NCI-H1930 (cell line): ENCODE measurements around the gene QPCT.
"Not testable (repeated sequence)": the region's sequence is repeated elsewhere in the genome, so short reads cannot be mapped to it uniquely, and the experiment has no call there.

Source experiments
- DNase-seq, 2 experiments: peaks; one replicate each; lab custom pipeline; 2025; lab: John Stamatoyannopoulos, UW

QPCT gene

DNA sequence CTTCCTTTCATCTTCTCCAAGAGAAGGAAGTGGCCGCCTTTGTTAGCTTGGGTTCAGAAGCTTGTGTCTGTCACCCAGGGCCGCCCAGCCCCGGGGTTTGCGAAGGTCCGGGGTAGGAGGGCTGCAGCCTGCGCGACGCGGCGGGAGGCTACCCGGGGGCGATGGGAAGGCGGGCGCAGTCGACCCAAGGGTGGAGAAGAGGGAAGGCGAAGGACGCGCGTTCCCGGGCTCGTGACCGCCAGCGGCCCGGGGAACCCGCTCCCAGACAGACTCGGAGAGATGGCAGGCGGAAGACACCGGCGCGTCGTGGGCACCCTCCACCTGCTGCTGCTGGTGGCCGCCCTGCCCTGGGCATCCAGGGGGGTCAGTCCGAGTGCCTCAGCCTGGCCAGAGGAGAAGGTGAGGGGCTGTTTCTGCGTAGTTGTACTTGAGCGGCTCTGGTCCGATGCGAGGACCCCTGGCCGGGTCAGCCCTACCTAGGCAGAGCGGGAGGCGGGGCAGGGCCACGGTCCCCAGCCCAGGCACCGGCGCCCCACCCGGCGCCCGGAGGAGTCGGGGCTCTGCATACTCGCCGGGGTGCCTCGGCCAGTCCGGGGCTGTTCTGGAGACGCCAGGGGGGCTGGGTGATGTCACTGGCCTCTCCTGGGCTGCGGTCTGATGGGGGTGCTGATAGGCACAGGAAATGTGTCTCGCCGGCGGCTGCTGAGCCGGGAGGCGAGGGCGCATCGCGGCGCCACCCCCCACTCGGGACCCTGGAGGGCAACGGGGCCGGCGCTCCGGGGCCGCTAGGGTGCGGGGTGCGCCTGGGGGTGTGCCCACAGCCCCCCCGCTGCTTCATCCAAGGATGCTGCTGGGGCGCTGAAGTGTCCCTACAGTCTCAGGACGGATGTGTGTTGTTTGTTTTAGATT lies at the start of gene QPCT:
QPCT (plus strand) TSS at position 178 of the 909 bp plus-strand sequence; CDS start at position 280, 102 bp downstream.
- peak; percentile 28 to 50 for DNase-seq

DNA sequence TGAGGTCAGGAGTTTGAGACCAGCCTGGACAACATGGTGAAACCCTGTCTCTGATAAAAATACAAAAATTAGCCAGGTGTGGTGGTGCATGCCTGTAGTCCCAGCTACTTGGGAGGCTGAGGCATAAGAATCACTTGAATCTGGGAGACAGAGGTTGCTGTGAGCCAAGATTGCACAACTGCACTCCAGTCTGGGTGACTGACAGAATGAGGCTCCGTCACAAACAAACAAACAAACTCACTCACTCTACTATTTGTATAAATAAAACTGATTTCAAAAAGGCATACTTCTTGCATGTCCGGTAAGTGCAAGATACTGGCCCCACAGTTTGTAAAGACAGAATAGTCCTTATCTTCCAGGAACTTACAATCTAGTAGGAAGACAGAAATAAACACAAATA lies 49.6 kb upstream of the QPCT start:
- not testable (repeated sequence) for DNase-seq

DNA sequence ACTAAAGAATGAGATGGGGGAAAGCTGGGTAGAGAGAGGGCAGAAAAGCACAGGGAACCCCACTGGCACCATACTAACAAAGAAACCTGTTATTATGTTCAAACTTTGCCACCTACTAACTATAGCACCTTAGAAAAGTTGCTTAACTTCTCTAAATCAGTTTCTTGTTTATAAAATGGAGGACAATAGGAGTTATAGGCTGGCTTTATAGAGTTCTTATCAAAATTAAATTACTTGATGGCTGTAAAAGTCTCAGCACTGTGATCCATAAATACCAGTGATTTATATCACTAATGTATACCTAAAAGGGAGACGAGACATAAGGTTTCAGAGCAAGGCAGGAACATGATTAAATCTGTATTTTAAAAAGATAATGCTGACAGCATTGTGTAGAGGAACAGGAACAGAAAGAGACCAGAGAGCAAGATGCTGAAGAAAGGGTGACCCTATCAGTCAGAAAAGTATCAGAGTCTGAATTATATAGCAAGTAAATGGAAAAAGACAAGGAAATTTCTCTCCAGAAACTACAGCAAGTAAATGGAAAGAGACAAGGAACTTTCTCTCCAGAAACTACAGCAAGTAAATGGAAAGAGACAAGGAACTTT lies 48.9 kb upstream of the QPCT start:
- no peak for DNase-seq

DNA sequence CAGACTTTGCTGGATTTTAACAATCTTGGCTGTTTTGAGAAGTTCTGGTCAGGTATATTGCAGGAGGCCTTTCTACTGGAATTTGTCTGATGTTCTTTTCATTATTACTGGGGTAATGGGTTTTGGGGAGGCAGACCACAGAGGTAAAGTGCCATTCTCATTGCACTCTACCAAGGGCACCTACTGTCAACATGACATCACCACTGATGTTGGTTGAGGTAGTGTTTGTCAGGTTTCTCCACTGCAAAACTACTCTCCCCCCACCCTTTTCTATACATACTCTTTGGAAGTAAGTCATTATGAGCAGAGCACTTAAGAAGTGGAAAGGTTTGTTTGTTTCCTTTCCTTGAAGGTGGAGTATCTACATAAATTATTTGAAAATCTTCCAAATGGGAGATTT lies 46.8 kb upstream of the QPCT start:
- DNase-seq = no peak

DNA sequence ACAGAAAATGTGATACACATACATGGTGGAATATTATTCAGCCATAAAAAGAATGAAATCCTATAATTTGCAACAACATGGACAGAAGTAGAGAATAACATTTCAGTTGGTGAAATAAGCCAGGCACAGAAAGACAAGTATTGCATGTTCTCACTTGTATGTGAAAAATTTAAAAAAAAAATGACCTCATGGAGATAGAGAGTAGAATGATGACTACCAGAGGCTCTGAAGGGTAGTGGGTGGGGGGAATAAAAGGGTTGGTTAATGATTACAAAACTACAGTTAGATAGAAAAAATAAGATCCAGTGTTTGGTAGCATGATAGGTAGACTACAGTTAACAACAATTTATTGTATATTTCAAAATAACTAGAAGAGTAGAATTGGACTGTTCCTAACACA lies 44.3 kb upstream of the QPCT start:
- no peak for DNase-seq

DNA sequence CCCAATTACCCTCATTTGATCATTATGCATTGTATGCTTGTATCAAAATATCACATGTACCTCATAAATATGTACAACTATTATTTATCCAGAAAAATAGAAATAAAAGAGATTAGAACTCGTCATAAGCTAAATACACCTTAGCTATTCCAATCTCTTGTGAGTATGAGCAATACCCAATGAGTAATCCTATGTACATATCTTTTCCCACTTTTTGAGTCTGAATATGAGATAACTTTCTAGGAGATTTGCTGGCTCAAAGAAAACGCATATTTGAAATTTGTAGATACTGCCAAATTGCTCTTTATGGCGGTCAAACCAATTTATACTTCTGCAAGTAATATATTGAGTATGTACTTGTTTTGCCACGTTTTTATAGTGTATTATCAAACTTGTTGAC lies 43.9 kb upstream of the QPCT start:
- DNase-seq = no peak

DNA sequence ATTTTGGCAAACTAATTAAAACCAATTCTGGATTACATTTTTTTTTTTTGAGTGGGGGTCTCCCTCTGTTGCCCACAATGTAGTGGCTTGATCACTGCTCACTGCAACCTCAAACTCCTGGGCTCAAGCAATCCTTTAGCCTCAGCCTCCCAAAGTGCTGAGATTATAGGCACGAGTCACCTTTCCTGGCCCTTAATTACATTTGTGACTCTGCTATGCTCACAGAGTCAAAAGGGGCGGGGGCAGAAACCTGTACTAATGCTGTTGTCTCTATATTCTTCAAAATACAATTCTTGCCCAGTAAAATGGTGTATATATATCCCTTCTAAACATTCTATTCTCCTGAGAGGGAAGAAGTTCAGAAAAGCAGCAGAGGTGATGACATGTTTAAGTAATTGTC lies 43.0 kb upstream of the QPCT start:
- DNase-seq = no peak

DNA sequence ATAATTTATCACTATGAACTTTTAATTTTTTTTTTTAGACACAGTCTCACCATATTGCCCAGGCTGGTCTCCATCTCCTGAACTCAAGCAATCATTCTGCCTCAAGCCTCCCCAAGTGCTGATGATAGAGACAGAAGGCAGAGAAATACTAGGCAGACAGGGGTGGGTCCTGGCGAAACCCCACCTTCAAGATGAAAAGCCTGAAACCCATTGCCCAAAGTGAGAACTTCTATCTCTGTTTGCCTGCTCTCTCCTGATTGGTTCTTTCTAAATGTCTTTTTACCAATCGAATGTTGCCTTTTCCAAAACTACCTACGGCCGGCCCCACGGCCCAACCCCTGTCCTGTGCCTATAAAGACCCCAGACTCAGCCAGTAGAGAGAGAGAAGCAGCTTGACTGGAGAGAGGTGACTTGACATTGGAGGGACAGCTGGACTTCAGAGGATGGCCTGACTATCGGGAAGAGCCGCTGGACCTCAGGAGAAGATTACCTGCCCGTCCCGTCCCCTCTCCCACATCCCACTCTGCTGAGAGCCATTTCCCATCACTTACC lies 41.7 kb upstream of the QPCT start:
- no peak for DNase-seq

DNA sequence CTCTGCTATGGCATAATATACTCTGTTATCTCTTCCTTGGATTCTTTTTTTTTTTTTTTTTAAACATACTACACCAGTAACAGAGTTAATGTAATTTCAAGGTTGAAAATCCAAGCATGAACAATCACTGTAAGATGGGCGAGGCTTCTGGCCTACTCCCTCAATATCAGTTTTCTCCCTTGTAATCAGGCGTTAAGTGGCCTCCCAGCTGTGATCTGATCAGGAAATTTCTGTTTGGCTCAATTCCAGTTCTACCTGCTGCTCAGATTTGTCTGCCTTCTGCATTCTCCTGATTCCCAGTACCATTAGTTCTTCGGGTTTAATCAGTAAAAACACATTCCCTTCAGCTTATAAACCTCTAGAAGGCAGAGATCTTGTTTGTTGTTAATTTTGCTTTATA lies 38.4 kb upstream of the QPCT start:
- peak; percentile 37 to 62 for DNase-seq

DNA sequence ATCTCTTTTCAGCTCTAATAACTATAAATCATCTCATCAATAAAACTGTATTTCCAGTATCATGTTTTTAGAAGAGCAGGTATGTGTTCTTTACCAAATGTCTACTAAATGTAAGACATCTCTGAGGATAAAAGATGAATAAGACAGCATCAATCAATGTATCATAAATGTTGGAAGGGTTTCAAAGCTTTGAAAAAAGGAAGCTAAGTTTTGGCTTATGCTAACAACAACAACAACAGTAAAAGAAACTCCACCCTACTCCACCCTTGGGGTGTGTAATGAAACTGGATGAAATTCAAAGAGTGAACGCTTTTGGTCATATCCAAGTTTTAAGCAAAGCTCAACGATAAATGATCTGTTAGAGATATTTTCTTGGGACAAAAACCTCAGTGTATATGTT lies 36.9 kb upstream of the QPCT start:
- DNase-seq = no peak

DNA sequence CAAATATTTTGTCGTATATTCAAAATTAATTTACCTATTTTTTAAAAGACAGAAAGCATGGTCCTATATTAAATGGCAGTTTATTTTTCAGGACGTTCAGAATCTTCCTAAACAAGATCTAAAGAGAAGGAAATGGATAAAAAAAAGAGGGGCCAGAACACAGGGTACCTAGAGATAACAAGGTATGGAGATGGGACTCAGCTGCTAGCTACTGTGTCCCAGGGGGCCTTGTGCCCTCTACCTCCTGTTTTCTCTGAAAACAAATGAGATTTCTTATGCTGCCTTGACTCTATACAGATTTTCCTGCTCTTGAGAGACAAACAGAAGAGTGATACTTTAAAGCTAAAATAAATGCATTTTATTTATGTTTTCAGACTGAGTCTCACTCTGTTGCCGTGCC lies 29.1 kb upstream of the QPCT start:
- no peak for DNase-seq

DNA sequence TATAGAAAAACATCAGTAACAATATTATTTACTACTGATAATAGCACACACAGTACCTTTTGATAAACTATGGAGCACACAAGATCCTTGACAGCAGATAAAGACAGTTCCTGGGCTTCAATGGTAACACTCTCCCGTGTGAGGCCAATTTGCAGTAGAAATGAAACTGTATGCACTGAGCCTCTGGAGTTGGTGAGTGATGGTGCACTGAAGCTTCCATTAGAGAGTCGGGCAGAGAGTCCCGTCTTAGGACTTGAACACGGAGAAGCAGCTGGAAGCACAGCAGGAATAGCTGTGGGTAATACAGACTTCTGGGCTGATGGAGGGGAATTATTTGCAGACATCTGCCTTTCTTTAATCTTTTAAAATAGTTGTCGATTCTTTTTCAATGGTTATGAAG lies 28.2 kb upstream of the QPCT start:
- no peak for DNase-seq

DNA sequence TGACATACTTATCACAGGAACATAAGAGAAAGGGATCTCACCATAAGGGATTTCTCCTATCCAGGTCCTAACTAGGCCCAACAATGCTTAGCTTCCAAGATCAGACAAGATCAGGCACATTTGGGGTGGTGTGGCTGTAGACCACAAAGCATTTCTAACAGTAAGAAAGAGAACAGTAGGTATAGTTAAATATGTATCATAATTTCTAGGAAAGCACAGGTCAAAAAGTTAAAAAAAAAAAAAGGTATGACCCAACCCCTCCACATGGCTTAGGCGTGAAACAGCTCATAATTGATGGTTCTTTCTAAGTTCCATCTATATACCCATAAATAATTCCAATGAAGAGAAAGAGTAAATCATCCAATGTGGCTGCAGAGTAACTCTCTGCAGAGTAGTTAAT lies 26.7 kb upstream of the QPCT start:
- DNase-seq = no peak

DNA sequence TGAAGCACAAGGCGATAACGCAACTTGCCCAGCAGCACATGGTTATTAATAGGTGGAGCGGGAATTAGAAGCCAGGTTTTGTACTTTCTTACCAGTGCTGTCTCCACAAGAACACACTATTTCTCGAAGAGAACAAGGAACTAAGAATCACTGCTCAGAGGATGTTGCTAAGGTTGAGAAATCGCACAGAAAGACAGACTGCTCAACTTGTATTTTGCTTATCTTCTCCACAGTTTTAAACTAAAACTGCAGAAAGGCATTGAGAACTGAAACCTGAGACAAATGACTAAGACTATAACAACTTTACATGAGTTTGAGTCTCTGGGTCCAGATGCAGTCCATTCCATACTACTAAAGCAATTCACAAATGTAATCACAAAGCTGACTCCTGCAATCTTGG lies 26.0 kb upstream of the QPCT start:
- DNase-seq = no peak

DNA sequence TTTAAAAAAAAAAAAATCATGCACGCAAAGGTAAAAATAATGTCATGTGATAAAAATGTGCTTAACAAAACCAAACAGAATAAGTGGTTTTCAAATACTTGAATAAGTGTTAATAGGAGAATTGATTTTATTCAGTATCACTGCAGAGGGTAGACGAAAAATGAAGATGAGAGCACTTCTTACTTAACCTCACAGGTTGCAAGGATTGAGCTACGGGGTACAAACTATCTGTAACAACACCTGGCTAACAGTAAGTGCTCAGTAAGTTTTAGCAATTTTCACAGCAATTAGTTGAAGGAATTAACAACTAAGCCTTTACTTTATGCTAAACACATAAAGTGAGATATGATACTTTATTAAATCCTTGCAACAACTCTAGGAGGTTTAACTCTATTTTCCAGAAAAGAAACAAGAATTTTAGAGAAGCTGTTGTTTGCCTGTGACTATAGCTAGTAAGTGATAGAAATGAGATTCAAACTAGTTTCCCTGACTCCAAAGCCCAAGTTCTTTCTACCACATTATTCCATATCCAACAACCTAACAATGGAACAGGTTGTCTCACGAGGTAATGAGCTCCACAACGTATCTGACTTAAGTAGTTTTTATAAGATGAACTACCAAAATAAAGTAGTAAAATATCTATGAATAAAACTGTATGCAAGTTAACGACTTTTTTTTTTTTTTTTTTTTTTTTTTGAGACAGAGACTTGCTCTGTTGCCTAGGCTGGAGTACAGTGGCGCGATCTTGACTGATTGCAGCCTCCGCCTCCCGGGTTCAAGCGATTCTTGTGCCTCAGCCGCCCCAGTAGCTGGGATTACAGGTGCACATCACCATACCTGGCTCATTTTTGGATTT lies 24.4 kb upstream of the QPCT start:
- no peak for DNase-seq

DNA sequence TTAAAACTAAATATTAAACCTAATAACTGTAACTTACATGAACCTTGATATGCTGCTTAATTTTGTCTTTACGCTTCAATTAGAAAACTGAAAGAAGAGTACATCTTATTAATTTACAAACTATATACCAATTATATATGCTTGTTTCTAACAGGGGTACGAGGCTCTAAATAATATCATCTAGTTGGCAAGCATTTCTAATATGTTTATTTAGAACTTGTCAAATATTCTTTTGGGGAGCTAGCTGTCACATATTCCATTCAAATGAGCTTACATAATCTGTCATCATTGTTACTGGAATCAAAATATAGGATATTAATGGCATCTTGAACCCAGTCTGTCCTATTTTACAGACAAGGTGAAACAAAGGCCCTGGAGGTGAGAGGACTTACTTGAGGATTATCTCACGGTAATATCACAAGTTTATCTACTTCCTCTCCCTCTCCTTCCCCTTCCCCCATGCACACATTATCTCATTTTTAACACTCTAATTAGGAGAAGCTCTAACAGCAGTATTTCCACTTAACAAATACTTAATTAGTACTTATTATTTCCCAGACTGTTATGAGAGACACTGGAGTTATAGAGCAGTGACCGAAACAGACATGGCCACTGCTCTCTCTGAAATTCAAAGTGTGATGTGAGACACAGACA lies 23.3 kb upstream of the QPCT start:
- DNase-seq = no peak

DNA sequence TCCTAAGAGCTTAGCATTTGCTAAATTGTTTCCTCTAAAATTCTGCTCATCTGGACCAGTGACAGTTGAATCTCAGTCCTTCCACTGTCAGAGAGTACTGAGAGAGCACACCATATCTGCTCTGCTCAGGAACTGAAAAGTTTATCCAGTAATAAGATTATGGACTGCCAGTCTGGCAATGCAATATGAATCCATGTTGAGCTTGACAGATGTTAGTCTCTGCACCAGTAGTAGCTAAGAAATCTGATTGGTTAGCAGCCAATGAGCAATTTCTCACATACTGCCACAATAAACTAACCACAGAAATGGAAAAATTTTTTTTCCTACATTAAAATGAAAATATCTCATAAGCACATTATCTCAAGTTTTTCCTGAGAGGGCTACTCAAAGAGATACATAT lies 22.1 kb upstream of the QPCT start:
- no peak for DNase-seq

DNA sequence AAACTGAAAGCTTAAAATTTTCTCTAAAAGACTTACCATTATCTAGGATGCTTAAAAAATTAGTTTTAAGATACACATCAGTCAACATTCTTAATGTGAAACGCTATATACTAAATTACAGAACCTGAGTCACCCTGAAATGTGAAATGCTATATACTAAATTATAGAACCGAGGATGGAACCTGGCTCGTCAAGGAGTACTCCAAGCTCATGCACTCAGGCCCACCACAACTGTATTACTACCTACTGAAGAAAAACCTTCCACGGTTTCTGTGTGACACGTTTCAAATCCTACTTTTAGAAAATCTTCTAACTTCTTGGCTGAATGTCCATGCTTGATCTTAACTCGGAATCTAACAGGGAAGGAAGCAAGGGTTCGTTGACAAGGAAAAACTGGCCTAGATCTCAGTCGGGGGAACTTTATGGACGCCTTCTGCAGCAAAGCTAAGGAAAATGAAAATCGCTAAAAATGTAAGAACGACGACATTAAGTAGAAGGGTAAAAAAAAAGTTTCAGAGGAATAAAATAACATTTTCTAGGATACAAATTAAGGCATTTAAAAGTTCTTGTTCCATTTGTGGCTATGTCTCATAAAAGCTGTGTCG lies 21.2 kb upstream of the QPCT start:
- DNase-seq = no peak

DNA sequence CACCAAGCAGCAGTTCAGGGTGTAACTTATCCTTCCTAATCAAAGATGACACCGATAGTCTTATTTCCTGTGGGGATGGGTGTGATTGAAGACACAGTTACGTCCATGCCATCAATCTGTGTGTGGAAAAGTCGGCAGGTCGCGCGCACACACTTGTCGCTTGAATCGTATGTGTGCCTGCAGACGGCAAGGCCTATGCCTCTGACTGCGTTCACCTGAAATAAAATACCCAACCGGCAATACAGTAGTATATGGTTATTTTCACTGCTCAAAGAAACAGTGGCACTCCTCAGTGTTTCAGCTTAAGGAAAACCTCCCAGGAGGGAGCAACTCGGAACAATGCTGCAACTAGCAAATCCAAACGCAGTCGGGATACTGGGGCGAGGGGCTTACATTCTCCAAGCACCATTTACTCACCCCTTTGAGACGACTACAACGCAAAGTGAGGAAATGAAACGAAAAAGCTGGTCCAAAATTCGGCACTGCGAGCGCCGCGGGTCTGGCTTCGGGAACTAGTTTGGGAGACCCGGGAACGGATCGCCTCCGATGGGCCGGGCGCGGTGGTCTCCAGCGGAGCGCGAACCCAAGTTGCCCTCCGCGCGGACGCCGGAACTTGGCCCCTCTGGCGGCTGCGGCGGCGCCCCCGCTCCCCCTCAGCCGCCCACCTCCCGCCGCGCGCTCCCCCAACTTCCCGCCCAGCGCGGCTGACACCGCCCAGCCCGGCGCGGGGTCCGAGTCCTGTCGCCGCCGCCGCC lies 20.5 kb upstream of the QPCT start:
- DNase-seq = no peak

DNA sequence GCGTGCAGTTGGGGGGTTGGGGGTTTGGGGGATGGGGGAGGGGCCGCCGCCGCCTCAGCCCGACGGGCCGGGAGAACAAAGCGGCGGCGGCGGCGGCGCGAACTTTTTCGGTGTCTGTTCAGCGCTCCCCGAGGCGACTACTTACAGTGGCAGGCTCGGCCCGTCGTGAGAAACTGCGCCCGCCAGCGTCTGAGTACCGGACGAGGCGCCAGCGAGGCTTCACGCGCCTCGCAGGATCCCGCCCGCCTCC lies 20.0 kb upstream of the QPCT start:
- no peak for DNase-seq
